Effector CD8-positive, alpha-beta T cell (primary cell): ENCODE measurements around the gene MB21D2.
"Not testable (repeated sequence)": the region's sequence is repeated elsewhere in the genome, so short reads cannot be mapped to it uniquely, and the experiment has no call there.

Experiments
- DNase-seq: peaks from one replicate; lab custom pipeline; 2025; lab: John Stamatoyannopoulos, UW

MB21D2 gene

GRCh38 chr3:192802957-192803899, 114.4 kb downstream of the MB21D2 start:
- no peak for DNase-seq

DNA sequence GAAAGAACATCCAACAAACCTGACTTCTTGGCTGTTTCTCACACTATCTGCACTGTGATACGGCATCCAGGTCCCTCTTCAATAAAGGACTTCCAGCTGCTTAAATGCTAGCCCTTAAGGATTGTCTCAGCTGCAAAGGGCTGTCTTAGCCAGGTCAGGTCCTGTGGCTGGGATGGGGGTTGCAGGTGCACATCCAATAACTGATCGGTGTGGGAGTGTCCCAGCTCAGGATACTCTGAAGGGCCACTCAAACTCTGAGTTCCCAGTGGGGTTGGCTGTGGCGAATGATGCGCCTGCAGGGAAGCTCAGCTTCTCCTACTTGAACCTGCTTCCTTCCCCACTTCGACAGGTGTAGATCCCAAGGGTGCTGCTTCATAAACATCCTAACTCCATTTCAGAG, 115.7 kb downstream of the MB21D2 start:
- DNase-seq, result no peak

DNA sequence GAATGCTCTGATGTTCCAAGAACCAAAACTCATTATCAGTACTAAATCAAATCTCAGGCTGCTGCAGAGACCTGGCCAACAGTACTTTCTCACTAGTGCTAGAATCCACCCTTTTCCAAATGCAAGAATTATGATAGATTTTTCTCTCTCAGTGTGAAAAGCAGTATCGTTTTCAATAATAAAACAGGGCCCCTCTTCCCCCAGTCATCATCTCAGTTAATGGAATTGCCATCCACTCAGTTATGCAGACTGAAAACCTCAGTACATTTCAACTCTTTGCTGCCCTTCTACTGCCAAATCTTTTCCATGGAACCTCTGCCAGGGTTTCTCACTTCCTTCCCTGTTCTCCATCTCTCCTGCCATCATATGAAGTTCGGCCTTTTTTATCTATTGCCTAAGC, 117.9 kb downstream of the MB21D2 start:
- DNase-seq, result no peak

DNA sequence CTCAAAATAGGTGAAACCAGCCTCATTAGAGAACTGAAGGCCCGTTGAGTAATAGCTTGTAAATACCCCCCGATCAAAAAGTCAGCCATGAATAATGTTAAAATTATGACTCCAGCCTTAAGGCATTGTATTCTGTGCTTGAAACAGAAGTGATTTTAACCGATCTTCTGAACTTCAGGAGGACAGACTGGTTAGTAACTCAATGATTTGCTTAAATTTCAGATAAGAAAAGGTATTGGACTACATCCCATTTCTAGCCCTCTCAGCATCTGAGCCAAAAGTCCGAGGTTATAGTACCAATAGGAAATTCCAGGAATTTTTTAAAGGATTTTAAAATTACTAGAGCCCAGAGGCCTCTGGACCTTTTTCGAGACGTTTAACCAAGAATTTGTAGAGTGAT, 122.6 kb downstream of the MB21D2 start:
- no peak for DNase-seq

- DNase-seq, result no peak
These were observed 123.4 kb downstream of the MB21D2 start for GRCh38 chr3:192794216-192794615.

- not testable (repeated sequence) for DNase-seq
These were observed 128.7 kb downstream of the MB21D2 start for GRCh38 chr3:192788816-192789515.

GRCh38 chr3:192778508-192778907, 139.1 kb downstream of the MB21D2 start:
- no peak for DNase-seq

GRCh38 chr3:192774341-192774740, 143.3 kb downstream of the MB21D2 start:
- DNase-seq, result not testable (repeated sequence)

DNA sequence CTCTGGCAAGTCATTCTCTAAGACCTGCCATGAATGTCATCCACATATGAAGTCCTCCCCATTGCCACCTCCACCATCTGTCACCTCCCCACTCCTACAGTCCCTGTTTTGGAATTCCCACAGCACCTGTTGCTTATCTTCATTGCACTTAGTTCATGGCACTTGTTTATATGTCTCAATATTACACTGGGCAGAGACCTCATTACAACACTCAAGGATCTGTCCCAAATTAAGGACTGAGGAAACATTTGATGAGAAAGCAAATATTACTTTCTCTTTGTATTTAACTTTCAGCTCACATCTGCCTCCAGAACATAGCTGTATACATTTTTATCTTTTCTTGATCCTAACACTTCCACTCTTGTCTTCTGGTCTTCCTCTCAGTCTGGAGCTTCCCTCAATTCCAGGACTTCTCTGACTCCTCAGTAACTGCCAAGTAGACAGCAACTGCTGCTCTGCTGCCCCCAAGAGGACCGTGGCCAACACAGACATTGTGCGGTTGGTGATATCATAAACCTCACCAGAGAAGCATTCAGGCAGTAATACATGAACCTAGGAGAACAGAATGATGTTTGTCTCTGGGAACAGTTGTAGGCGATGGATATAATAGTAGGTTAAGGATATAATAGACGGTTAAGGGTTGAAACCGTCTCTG, 145.3 kb downstream of the MB21D2 start:
- DNase-seq, result no peak

DNA sequence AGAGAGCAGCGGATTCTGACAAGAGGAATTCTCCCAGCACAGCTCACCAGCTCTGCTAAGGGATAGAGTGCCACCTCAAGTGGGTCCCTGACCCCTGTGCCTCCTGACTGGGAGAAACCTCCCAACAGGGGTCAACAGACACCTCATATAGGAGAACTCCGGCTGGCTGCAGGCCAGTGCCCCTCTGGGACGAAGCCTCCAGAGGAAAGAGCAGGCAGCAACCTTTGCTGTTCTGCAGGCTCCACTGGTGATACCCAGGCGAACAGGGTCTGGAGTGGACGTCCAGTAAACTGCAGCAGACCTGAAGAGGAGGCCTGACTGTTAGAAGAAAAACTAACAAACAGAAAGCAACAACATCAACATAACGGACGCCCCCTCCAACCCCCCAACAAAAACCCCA, 159.0 kb downstream of the MB21D2 start:
- DNase-seq, result no peak

DNA sequence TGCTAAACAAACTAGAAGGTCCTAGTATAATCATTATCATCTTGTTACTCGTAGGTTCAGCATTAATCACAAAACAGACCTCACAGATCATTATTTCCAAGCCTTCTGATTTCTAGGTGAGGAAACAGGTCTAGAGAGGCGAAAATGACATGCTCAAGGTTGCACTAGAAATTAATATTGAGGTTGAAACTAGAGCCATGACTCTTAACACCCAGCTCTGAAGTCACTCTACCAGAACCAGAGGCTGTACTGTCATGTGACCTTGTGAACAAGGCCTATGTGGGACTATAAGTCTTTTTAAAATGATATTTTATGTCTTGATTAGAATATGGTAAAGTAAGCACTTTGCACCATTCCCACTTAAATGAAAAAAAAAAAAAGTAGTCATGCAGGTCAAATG, 166.5 kb downstream of the MB21D2 start:
- DNase-seq, result no peak

DNA sequence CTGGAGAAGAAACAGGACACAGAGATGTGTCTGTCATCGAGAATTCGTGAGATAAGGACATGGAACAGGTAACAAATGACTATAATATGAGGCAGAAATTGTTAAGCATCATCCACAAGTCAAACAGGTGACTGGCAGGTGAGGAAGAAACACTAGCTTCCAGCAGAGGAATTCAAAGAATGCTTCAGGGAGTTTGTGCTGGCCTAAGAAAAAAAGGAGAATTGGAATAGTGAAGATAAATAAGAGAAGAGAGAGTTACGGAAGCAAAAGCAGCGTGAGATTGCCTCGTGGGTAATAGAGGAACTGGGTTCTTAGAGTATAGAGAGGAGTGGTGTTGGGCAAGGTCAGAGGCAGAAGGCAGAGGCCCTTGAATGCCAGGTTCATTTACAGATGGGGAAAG, 167.5 kb downstream of the MB21D2 start:
- DNase-seq, result no peak

DNA sequence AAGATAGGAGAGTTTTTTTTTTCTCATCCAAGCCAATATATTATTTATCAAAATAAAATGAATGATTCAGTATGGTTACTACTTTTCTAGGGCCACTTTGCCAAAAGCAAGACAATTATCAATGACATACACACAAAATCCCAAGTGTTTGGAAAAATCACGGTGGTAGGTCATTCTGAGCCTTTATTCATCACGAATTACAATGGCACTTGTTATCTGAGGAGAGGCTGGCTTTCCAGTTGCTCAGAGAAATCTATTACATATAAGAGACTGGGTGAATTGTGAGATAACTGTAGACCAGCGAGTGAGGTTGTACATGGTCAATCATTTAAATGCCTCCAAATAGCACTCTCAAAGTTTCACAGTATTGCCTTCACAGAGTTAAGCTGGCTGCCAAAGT, 169.9 kb downstream of the MB21D2 start:
- DNase-seq, result no peak

GRCh38 chr3:192747145-192747544, 170.5 kb downstream of the MB21D2 start:
- no peak for DNase-seq
